ENCODE results near the gene GALNT5.
"Not testable (repeated sequence)": the region's sequence is repeated elsewhere in the genome, so short reads cannot be mapped to it uniquely, and the experiment has no call there.

Gene GALNT5

DNA sequence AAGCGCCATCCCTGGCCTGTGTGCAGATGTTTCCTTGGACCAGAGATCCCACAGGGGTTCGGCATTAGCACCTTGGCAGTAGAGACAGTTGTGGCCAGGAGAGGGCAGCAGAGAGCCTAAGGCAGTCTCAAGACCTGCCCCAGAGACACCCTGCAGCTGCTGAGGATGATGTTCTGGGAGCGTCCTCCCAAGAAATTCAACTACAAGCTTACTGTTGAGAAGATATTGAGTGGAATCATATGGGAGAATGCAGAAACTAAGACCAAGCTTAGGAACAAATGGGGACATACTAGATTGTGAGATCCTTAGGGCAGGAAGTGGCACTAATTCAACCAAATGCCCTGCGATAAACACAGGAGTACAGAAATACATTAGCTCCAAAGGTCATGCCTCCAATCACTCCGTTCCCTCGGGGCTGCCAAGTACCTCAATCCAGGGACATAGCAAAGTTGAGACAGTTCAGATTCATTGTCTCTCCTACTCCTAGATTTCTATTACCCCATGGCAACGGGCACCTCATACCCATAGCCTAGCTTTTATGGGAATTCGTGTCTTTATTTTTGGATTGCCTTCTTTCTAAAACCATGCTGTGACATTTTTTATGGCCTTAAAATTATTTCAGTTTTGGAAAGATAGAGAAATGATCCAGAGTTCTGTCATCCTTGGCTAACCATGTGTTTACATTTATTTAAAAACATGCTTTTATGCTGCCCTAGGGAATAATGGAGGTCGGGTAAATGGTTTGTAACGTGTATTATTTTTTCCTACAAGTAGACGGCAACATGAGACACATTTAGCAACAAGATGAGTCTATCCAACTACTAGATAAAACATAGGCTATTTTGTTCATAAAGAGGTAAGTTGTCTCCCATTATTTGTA is 70.4 kb downstream of the GALNT5 start:
- DNase-seq (ENCODE audit: low spot score): peak; percentile 76

DNA sequence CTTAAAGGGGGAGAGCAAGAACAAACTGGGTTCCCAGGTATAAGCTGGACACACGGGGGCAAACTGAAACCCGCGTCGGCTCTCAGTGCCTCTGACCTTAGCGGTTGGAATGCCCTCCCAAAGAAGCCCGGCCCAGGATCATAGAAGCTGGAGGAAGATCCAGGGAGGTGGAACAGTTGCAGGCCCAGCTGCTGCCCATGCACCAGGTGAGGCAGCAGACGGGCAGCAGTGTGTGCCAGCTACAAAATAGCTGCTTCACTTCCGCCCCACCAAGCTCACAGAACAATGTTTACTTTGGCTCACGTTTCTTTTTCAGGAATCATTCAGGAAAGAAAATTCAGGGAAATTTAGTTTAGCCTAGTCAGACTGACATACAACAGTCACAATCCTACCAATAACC is 72.0 kb downstream of the GALNT5 start:
- no peak for DNase-seq (ENCODE audit: low spot score)

DNA sequence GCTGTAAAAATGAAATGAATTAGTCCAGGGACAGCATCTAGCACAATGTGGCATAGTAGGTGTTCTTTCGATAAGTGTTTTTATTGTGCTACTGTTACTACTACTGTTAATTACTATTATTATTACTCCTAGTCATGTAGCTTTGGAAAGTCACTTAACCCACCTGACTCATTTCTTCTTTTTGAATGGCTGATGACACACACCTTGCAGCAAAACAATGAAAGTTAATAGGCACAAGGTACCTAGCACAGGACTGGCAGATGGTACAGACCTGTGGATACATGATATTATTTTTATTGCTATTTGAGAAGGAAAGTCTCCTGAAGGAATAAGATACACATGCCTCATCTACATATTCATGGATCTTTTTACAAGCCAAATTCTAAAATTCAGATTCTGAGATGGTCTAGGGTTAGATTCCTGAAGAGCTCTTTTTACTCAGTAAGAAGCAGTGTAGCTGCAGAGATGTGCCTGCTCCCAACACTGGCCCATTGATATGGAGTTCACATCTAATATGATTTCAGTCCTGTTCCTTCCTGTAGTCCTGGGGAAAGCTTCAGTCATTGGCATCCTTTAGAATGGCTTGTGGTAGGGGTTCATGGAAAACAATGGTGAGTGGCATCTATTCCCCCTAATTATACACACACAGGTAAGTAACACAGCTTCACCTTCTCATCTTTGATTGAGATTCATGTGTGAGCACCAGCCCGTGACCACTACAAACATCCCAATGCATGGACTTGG is 76.0 kb downstream of the GALNT5 start:
- DNase-seq (ENCODE audit: low spot score): no peak

DNA sequence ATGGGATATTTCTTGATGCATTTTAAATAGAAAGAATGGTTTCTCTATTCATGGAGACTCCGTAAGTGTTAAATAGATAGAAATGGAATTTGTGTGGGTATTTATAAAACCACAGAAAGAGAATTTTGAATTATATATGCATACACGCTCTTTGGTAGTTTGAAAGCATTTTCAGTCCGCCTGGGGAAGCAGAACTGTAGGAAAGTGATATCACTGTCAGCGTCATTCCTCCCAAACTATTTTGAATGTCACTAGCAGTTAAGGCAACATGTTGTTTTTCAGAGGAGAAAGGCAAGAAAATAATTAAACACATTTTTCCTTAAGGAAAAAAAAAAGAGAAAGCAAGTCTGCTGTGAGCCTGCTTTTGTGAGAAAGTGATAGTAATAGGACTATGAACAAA is 76.8 kb downstream of the GALNT5 start:
- DNase-seq (ENCODE audit: low spot score): peak; percentile 26

DNA sequence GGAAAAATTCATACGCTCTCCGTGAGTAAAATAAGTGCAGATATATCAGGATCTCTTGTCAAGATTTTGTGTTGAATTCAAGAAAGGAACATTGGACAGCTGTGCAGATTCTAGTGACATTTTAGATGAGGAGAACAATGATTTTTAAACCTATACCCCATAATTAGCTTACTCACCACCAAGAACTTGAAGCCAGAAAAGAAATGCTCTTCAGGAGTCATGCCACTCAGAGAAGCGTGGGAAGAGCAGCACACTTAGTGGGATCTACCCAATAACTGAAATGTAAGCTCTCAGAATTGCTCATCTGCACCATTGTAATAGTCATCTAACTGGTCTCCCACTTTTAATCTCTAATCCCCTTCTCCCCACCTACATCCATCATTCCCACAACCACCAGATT is 77.3 kb downstream of the GALNT5 start:
- DNase-seq (ENCODE audit: low spot score): no peak

DNA sequence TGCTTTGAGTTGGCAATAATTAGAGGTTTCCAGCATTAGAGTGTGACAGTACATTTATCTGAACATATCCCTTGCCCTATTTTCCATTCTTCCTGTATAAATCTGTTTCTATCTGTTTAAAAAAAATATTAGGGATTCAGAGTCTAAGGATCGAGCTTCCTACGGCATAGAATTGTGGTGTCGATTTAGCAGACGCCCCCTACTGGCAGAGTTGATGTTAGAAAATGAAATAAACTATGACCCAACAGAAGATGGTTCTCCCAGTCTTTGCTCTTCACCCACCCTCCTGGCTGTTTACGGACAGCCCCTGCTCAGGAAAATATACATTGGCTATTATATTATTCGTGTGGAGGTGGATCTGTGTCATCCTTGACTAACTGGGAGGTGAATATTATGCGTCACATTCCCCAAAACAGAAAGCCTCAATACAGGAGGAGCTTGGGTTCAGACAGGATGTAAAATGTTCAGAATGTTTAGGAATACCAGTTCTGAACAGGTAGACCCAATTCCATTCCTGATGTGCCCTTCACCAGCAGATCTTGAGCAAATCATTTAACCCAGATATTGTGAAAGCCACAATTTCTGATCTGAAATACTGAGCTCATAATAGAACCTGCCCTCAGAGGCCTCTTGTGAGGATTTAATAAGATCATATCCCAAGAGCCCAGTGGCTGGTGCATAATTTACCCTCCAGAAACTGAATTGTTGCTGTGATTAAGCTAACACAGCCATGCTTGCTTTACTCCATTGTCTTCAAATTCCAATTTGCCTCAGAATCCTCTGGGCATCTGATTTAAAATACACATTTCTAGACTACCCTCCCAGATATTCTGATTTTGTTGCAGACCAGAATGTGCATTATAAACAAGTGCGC is 78.9 kb downstream of the GALNT5 start:
- DNase-seq (ENCODE audit: low spot score): peak; percentile 17

DNA sequence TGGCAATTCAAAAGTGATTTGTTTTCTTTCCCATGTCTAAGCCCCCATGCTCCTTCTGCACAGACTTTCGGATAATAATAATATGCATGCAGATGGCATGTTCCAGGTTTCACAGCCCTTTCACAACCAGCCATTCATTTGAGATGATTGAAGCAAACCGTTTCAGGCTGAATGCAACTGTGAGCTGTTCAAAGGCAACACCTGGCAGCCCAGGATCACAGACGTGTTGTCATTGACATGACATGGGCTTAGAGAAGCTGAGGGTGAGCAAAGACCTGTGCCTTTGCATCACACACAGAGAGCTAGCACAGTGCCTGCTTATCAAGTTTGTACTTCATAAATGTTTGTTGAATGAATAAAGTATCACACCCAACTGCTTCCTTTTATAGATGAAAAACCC is 80.5 kb downstream of the GALNT5 start:
- no peak for DNase-seq (ENCODE audit: low spot score)

DNA sequence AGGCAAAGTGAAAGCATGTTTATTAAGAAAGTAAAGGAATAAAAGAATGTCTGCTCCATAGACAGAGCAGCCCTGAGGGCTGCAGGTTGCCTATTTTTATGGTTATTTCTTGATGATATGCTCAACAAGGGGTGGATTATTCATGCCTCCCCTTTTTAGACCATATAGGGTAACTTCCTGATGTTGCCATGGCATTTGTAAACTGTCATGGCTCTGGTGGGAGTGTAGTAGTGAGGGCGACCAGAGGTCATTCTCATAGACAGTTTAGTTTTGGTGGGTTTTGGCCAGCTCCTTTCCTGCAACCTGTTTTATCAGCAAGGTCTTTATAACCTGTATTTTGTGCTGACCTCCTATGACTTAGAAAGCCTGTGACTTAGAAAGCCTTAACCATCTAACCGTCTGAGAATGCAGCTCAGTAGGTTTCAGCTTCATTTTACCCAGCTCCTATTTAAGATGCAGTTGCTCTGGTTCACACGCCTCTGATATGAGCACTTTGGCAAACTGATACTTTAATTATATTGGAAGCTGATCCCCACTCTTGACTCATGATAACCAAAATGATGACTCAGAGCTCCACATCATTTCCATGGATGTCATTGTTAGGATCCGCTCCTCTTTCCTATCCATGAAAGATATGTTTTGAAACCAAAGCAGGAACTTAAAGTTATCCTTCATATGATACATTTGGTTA is 82.6 kb downstream of the GALNT5 start:
- DNase-seq (ENCODE audit: low spot score): no peak

DNA sequence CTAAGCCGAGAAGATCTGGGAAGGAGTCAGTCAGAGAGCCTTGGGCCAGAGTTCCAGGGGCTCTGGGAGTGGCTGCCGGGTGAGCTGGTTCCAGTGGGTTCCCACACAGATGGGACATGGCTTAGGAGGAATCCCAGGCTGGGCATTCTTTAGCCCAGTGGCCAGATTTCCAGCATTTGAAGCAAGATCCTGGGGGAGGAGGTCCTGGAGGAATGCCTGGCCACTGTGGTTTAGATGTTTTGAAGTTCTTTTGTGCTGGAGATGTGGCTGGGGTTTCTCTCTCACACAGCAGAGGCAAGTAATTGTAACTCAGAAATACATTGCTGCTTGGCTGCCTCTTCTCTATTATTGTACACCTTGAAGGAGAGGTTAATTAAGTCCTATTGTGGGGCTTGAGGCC is 83.9 kb downstream of the GALNT5 start:
- DNase-seq (ENCODE audit: low spot score): not testable (repeated sequence)

DNA sequence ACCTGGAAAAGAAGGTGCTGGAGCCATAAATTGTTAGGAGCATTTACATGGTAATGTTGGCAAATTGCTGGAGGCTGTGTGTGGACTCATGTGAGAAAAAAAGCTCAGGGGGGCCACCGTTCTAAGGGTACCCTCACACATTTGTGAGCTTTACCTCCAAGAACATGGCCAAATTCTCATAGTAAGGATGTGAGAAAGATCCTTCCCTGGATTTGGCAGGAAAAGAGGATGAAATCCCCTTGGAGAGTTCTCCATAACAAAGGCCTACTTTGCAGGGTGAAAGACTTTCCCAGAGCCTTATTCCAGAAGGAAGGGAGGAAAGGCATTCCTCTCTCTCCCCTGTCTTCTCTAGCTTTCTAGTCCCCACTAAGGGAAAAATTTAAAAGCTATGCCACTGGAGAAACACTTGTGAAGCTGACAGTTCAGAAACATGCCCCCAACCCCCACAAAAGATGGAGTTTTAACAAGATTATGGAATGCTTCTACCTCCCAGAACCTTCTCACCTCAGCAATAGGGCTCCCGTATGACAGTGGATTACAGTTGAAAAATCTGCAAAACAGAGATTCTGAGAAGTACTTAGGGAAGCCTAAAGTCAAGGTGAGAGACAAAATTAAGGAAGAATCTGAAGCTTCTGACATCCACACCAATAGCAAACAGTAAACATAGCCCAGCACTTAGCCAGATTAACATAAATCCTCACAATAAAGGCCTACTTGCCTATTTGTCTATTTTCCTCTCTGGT is 88.3 kb downstream of the GALNT5 start:
- no peak for DNase-seq (ENCODE audit: low spot score)

DNA sequence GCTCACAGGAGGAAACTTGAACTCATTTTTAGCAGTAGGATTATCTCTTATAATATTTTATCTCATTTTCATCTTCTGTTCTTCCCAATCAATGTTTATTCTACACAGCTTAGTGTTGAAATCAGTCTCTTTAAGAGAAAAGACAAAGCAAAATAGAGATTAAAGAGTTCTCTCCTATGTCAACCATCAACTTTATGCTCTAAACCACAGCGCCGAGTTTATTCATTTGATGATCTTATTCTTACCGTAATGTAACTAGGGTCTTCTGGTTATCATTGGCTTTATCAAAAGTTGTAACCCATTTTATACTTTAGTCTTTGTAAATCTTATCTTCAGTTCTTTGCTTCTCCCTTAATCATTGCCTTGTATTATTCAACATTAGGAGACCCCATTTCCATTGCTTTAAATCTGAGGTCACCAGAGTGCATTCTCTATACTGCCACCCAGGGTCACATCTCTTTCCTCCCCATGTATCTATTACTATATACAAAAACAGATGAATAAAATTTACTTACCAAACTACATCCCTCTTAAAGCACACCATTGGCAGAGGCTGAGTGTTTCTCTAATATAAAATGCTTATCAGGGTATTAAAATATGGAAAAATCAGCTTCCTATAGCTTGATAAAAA is 90.9 kb downstream of the GALNT5 start:
- DNase-seq (ENCODE audit: low spot score): no peak

DNA sequence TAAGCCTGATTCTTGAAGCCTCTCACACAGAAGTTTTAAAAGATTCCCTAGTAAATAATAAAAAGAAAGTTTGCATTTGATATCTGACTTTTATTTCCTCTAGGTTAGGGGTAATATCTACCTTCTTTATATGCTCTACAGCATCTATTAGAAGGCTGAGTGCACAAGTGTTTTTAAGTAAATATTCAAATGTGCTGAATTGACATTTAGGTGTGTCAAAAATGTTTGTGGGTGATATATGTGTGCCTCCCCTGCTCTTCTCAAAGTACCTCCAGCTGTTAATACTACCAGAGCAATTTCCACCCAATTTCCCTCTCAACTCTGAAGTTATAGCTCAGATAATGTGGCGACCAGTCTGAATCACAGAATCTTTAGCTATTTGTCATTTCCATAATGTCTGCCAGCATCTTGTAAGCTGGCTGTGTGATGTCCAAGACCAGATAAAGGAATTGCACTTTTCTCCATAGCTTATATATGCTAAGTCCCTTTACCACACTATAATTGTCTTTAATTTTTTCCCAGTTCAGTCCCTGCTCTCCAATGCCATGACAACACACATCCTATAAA is 92.5 kb downstream of the GALNT5 start:
- no peak for DNase-seq (ENCODE audit: low spot score)

DNA sequence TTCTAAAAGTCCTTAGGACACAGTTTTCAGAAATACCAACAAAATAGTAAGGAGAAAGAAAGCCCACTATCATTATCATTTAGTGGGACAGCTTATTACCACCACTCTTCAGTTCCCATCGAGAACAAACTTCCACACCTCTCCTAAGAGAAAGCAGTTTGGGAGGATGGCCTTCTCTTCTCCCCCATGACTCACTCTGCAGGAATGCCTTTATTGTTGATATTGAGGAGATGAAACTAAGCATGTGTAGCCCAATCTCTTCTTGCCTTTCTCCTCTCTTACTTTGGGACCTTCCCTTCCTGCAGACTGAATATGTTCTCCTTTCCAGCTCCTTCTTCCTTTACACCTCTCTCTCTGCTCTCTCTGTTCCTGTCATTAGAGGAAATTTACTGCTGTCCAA is 98.1 kb downstream of the GALNT5 start:
- no peak for DNase-seq (ENCODE audit: low spot score)

DNA sequence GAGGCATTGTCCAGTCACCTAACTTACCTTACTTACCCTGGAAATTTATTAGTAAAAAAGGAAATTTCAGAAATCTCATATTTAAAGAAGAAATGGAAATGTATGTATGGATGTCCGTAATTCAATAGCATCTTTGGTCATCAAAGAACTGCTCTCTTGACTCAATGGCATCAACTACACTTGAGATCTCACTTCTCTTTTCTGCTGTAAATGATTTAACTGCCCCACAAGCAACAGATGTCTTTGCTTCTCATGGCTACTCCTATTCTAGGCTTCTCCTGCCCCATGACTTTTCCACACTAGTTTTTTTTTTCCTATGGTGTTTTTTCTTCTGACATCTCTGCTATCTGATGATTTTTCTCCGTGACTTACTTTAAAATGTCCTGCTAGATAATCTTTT is 102.1 kb downstream of the GALNT5 start:
- DNase-seq (ENCODE audit: low spot score): no peak

DNA sequence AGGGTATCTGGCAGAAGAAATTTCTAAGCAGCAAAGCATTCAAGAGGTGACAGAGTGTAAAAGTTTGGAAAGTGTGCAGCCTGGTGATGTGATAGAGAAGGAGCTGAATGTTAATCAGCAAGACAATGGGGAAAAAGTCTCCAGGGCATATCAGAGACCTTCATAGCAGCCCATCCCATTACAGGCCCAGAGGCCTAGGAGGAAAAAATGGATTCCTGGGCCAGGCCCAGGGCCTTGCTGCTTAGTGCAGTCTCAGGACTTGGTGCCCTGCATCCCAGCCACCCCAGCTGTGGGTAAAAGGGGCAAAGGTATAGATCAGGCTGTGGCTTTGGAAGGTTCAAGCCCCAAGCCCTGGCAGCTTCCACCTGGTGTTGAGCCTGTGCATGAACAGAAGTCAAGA is 104.0 kb downstream of the GALNT5 start:
- no peak for DNase-seq (ENCODE audit: low spot score)

DNA sequence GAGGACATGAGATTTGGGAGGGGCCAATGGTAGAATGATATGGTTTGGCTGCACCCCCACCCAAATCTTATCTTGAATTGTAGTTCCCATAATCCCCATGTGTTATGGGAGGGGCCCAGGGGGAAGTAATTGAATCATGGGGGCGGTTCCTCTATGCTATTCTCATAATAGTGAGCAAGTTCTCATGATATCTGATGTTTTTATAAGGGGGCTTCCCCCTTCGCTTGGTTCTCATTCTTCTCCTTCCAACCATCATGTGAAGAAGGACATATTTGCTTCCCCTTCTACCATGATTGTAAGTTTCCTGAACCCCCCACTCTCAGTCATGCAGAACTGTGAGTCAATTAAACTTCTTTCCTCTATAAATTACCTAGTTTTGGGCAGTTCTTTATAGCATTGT is 105.1 kb downstream of the GALNT5 start:
- DNase-seq (ENCODE audit: low spot score): no peak

DNA sequence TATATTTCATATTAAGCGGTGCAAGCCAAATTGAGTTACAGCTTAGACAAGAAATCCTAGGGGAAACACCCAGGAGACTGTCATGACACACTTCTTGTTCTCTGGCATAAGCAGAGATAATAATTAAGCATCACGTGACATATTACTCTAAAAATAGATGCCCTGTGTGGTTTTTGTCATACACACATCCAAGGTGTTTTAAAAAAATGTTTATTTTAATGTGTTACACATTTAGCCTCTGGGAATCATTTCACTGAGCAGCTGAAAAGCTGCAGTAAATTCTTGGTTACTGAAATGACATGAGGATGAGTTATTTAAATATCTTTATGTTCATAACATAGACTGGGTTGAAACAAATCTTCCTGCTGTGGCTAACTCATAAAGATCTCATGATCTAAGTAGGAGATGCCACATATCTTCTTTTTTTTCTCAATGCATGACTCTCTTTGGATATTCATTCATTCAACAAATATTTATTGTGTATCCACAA is 106.2 kb downstream of the GALNT5 start:
- DNase-seq (ENCODE audit: low spot score): no peak
